GM19463 (cell line): ENCODE measurements around the gene PGBD2.
"Not testable (repeated sequence)": the region's sequence is repeated elsewhere in the genome, so short reads cannot be mapped to it uniquely, and the experiment has no call there.

Experiments used
- ATAC-seq: cut with Tn5 transposase; IDR thresholded peaks from one replicate; pipeline ENCODE4 v1.9.1; 2021; ENCODE audit warnings: mild to moderate bottlenecking, moderate library complexity; ENCODE audit not compliant: unreplicated experiment

The PGBD2 gene

DNA sequence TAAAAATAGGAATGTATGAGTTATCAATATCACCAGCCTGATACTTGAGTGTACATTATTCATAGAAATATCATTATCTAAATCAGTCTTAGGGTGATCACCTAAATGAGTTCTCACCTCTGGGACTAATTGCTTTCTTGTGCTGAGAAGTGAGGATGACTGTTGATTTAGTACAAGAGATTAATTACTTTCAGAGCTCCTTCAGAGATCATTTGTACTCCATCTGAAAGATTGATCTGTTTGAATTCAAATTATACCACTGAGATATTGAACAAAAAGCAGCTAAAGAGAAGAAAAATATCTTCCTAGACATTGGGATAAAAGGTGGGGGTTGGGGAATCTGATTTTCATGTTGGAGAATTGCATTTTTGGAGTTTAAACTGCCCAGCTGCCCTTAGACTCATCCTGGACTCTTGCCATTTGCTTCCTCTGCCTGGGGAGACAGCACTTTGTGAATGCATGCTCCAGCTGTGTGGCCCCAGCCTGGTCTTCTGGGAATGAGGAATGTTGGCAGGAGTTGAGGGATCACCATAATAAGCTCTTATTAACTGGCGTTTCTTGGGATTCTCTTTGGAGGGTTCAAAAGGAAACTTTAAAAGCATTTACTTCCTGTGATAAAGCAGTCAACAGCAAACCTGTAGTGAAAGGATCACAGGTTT lies 19.7 kb upstream of the PGBD2 start:
- no peak for ATAC-seq

DNA sequence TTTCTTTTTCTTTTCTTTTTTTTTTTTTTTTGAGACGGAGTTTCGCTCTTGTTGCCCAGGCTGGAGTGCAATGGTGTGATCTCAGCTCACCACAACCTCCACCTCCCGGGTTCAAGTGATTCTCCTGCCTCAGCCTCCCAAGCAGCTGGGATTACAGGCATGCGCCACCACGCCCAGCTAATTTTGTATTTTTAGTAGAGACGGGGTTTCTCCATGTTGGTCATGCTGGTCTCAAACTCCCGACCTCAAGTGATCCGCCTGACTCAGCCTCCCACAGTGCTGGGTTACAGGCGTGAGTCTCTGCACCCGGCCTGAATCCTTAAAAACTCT lies 16.2 kb upstream of the PGBD2 start:
- ATAC-seq, result not testable (repeated sequence)

DNA sequence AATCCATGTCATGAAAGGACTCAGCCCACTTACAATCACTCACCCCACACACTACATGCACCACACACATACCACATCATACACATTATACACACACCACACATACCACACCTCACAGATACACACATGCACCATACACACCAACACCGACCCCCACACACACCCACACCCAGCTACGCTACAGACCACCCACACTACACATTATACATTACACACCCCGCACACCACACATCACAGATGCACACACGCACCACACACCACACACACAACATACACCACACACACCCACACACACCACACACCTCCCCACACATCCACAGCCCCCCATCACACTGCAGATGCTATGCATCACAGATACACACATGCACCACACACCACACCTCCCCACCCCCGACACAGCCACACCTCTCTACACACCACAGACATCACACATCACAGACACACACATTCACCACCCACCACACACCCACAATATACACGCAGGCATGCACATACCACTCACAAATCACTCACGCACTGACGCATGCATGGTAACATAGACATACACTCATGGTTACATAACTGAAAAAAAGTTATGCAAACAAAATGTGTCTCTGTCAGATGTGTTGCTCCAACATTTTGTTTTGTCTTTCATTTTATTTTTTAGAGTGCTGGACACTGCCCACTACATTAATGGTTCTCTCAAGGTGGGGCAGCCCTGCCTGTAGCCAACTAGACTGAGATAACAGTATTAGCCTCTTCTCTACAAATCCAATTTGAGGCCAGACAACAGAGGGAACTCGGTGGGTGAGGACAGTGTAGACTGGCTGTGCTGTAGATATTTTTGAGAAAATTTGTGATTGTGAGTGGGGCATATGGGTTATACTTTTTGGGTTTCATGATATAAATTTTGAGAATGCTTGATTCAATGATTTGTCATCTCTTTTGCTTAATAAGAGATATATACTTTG lies 15.2 kb upstream of the PGBD2 start:
- ATAC-seq, result no peak

DNA sequence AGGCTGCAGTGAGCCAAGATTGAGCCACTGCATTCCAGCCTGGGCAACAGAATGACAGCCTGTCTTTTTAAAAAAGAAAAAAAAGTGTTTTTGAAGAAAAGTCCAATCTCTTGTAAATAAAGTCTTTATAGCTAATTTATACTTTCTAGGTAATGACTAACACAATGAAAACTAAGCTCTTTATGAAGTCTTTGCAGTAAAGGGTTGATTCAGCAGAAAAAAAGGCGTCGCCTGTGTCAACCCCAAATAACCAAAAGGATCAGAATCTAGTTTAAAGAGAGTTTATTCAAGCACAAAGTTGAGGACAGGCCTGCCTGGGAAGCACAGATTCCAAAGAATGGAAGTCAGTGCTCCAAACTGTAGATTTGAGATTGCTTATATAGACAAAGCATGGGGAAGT lies 14.3 kb upstream of the PGBD2 start:
- ATAC-seq, result no peak

DNA sequence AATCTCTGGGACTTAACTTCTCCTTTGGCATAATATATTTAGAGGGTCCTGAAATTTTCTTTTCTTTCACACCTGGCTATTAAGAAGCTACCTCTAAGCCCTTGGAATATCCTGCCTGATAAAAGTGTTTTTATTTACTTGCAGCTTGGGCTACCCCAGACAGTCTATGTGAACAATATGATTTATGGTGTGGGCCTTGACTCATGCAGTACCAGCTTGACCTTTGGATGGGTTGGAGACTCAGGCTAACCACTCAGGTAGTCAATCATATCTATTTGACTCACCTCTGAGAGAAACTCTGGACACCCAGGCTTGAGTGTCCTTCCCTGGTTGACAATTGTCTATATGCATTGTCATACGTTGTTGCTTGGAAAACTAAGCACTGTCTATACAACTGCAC lies 13.4 kb upstream of the PGBD2 start:
- no peak for ATAC-seq

DNA sequence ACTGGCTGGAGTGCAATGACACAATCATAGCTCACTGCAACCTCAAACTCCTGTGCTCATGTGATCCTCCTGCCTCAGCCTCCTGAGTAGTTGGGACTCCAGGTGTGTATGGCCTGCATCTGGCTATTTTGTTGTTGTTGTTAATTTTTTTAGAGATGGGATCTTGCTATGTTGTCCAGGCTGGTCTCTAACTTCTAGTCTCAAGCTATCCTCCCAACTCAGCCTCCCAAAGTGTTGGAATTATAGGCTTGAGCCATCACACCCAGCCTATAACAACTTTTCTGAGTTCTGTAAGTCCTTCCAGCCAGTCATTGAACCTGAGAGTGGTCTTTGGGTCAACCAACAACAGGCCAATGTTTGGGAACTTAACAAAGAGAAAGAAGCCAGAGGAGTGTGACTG lies 11.2 kb upstream of the PGBD2 start:
- ATAC-seq, result no peak

DNA sequence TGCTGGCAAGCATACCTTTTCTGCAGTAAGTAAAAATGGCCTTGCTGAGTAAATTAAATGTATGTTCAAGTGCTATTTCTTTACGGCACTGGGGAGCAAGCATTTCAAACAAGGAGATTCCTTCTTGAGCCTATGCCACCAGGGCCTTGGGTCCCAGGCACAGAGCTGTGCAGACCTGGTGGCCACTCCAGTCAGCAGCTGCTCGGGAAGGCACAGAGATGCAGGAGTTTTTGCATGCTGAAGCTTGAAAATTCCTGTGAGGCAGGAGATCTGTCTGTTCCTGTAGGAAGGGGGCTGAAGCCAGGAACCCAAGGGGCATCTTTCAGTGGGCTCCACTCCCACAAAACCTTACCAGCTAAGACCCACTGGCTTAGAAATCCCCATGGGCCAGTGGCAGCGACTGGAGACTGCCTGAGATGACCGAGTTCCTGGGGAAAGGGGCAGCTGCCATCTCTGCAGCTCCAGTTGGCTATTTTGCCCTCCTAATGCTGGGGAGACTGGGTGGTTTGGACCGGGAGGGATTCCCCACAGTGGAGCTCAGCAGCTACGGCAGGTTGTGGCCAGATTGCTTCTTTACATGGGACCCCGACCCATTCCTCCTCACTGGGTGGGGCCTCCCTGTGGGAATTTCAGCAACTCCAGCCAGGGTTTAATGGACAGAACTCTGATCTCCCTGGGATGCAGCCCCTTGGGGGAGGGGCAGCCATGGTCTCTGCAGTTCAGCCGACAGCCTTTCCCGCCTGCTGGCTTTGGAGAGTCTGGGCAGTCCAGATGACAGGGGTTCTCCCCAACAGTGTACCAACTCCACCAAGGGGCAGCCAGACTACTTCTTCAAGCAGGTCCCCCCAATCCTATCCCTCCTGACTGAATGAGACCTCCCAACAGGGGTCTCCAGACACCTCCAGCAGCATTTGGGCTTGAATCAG lies 8.4 kb upstream of the PGBD2 start:
- no peak for ATAC-seq

DNA sequence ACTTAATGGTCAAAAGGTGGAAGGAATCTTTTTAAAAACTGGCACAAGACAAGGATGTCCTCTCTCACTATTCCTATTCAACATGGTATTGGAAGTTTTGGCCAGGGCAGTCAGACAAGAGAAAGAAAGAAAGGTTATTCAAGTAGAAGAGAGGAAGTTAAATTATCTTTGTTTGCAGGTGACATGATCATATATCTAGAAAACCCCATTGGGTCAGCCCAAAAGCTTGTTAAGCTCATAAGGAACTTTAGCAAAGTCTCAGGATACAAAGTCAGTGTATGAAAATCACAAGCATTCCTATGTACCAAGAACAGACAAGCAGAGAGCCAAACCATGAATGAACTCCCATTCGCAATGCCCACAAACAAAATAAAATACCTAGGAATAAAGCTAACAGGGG lies 5.4 kb upstream of the PGBD2 start:
- ATAC-seq, result no peak

DNA sequence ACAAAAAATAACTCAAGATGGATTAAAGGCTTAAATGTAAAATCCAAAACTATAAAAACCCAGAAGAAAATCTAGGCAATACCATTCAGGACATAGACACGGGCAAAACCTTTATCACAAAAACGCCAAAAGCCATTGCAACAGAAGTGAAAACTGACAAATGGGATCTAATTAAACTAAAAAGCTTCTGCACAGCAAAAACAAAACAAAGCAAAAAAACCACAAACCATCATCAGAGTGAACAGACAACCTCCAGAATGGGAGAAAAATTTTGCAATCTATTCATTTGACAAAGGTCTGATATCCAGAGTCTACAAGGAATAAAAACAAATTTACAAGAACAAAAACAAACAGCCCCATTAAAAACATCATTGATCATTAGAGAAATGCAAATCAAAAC lies 4.5 kb upstream of the PGBD2 start:
- ATAC-seq, result no peak

DNA sequence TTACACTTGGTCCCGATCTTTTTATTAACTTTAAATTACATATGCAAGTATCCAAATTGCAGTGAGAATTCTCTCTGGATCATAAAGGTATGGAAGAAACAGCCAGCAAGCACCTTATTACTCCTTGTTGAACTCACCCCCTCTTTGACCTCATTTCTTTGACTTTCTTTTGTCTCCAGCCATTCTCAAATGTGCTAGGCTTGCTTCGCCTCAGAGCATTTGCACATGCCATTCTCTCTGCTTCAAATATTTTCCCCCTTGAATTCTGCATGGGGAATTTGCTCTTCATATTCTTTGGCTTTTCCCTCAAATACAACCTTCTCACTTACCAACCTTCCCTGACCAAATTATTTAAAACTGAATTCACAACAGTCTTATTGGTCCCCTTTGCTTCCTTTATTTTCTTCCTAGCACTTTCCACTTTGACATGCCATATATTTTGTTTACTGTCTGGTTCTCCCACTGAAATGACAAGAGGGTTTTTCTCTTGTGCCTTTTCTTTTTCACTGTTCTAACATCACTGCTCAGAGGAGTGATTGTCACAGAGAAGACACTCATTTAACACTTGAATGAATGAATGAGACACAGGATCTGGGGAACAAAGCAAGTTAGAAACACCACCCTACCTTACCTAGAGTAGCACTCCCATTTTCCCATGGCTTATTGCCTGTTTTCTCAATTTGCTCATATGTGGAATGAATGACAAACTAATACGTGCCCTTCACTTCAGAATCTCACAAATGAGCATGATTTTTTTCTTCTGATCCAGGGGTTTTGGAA lies 1.4 kb upstream of the PGBD2 start:
- no peak for ATAC-seq

DNA sequence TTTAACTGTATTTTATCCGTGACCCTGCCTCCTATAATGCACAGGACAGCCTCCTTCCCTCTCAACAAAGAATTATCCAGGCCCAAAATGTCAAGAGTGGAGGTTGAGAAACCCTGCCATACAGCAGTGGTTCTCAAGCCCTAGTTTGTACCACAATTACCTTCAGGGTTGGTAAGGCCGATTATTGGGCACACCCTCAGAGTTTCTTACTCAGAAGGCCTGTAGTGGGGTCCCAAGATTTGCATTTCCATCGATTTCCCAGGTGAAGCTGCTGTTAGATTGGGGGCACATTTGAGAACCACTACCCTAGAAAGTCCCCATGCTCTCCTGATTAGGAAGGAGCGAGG lies 400 bp upstream of the PGBD2 start:
- ATAC-seq, result no peak

DNA sequence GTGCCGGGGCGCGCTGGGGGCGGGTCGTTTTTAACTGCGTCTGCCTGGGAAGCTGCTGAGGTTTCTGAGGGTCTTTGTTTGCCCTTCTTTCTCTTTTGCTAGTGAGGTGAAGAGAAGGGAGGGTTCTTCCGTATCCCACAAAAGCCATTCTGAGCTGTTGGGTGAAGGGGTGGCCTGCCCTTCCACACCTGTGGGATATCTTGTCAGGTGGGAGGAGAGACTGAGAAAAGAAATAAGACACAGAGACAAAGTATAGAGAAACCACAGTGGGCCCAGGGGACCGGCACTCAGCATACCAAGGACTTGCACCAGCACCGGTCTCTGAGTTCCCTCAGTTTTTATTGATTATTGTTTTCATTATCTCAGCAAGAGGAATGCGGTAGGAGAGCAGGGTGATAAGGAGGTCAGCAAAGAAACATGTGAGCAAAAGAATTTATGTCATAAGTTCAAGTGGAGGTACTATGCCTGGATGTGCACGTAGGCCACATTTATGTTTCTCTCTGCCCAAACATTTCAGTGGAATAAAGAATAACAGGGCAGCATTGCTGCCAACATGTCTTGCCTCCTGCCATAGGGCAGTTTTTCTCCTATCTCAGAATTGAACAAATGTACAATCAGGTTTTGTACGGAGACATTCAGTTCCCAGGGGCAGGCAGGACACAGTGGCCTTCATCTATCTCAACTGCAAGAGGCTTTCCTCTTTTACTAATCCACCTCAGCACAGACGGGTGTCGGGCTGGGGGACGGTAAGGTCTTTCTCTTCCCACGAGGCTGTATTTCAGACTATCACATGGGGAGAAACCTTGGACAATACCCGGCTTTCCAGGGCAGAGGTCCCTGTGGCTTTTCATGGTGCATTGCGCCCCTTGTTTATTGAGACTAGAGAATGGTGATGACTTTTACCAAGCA lies 972 bp downstream of the PGBD2 start:
- ATAC-seq, result peak; percentile 14

DNA sequence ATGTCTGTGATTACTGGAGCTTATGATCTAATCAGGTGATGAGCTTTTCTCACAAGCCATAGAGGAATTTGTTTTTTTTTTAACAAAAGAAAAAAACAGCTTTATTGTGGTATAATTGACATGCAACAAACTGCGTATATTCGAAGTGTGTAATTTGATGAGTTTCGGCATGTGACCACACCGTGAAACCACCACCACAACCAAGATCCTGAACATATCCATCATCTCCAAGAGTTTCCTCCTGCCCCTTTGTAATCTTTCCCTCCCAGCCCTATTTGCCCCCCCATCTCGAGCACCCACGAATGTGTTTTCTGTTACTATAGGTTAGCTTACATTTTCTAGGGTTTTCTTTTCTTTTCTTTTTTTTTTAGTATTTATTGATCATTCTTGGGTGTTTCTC lies 4.7 kb downstream of the PGBD2 start:
- ATAC-seq, result no peak

DNA sequence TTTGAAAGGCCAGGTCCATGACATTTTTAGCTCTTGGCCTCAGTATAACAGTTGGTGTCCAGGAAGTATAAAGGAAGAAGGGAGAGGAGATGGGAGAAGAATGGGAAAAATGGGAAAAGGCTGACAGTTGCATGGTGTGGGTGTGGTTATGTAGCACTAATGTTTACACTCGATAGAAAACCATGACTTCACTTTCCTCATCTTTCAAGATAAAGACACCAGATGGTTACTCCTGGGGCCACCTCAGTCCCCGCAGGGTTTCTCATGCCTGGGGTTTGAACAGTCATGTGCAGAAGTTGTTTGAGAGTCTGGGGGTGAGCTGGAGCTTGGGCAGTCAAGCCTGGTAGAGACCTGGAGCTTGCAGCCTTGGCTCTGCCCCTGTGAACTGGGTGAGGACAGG lies 7.9 kb downstream of the PGBD2 start:
- no peak for ATAC-seq

DNA sequence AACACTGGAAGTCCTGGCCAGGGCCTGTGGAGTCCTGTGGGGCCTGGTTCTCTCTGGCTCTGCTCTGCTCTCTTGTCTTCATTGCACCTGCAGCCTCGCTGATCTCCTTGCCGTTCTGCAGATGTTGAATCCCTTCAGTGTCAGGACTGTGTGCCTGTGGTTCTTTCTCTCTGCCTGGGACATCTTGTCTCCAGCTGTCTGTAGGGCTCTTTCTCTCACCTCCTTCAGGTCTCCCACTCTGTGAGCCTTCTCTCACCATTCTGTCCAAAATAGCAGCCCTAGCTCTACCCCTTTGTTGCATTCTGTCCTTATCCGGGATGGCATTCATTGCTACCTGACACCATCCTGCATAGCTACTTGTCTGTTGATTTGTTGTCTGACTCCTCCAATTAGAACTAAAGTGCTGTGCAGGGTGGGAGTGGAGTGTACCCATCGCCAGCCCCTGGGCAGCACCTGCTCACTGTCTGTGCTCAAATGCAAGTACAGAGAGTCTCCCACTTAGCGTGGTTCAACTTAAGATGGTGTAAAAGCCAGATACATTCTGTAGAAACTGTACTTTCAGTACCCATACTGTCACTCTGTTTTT lies 8.9 kb downstream of the PGBD2 start:
- ATAC-seq, result no peak

DNA sequence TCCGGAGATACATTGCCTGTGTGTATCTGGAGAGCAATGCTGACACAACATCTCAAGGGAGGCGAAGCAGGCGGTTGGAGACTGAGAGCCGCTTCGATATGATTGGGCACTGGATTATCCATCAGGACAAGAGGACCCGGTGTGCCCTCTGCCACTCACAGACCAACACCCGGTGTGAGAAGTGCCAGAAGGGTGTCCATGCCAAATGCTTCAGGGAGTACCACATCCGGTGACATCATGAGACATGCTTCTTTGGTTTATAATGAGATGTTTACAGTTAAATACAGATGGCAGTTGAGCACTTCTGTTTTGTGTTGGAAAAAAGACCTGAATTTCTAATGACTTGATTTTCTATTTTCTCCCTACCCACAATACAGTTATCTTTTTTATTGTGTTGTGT lies 12.1 kb downstream of the PGBD2 start:
- no peak for ATAC-seq

DNA sequence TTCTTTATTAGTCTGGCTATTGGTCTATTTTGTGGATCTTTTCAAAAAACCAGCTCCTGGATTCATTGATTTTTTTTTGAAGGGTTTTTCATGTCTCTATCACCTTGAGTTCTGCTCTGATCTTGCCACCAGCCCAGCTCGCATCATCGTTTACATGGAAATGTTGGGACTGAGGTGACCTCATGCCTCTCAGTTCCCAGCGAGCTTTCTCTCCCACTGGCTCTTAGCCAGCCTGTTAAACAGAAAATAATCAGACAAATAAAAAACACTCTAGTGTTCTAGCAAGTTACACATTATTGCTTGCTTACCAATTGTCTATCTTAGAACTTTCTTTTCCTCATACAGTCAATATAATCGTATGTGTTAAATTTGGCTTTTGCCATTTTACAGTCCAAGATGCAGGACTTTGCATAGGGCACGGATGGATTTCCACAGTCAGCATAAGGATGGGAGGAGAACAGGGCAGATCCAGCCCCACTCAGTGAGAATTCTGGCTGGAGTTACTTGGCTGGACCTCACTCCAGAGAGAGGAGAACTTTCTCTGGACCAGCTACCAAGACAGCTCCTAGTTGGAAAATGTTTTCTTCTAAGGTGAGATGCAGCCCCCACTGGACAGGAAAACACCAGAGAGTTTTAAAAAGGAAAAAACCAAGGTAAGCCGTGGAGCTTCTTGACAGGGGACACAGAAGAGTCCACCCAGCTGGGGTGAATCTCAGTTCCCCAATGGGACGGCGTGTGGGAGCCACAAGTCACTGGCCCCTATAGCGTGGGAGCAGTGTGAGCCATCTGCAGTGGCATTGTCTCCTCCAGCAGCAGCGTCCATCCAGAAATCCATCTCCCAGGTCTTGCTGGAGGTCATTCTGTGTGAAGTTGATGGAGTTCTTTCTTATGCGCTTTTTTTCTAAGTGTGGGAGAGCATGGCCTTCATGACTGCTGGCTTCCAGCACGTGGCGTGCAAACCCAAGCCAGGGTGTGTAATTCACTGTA lies 17.6 kb downstream of the PGBD2 start:
- no peak for ATAC-seq
